SK-N-SH (cell line): Measurements from ENCODE around the gene DSCAM. TPM values are rescaled to one million over a fixed set of nuclear protein-coding genes. Genes with fewer than 3 reads are reported as not detected.

Experiments used
- CTCF ChIA-PET: fragments of 300-600, 350-600 bp; formaldehyde crosslinking; extraction: SDS; loops from one replicate; lab custom pipeline; 2021; lab: Yijun Ruan, JAX
- POLR2A ChIA-PET: fragments of 350-600 bp; sonication (Branson Sonifier 250); formaldehyde crosslinking; extraction: SDS; loops from one replicate; lab custom pipeline; 2020; ENCODE audit warnings: antibody characterized with exemption, inconsistent platforms; lab: Yijun Ruan, JAX
- DNase-seq: peaks from one replicate; pipeline ENCODE4 v3.0.0; 2012
- H2AFZ ChIP-seq: fragments of 200-600 bp; sonication (generic); 2 replicates; pipeline ENCODE4 v1.8.1; 2016; ENCODE audit warnings: antibody characterized with exemption, mild to moderate bottlenecking, low read depth
- H3F3A ChIP-seq: fragments of 200-600 bp; sonication (generic); replicated peaks from 2 replicates; pipeline ENCODE3; 2016; ENCODE audit warnings: antibody characterized with exemption, mild to moderate bottlenecking; ENCODE audit not compliant: insufficient read depth
- H3K27ac ChIP-seq, 2 experiments: fragments of 200-500 bp in 1 of 2; fragments of 200-600 bp in 1 of 2; sonication (Bioruptor generic) in 1 of 2; sonication (generic), shearing (Covaris generic) in 1 of 2; 2 replicates each; pipeline versions ENCODE4 v1.5.1 to v1.6.1; 2014 to 2016; ENCODE audit warnings: low read depth in 2 of 2, inconsistent platforms in 1 of 2, low read length in 1 of 2, mild to moderate bottlenecking in 1 of 2, mixed read lengths in 1 of 2
- H3K27me3 ChIP-seq: fragments of 200-600 bp; sonication (generic), shearing (Covaris generic); 2 replicates; pipeline ENCODE4 v1.6.1; 2016; ENCODE audit warnings: mixed run types; ENCODE audit not compliant: insufficient read depth
- H3K36me3 ChIP-seq, 2 experiments: fragments of 200-500 bp in 1 of 2; fragments of 200-600 bp in 1 of 2; sonication (Bioruptor generic) in 1 of 2; sonication (generic) in 1 of 2; replicated peaks in 1 of 2; 2 replicates each; pipeline versions ENCODE3 to v1.5.1; 2014 to 2016; ENCODE audit warnings: low read length in 1 of 2, mild to moderate bottlenecking in 1 of 2; ENCODE audit not compliant: insufficient read depth in 2 of 2, control insufficient read depth in 1 of 2
- H3K4me1 ChIP-seq, 2 experiments: fragments of 200-500 bp in 1 of 2; fragments of 200-600 bp in 1 of 2; sonication (Bioruptor generic) in 1 of 2; sonication (generic), shearing (Covaris generic) in 1 of 2; 2 replicates each; pipeline versions ENCODE4 v1.5.1 to v1.6.1; 2014 to 2016; ENCODE audit warnings: low read depth in 1 of 2, low read length in 1 of 2, mixed run types in 1 of 2; ENCODE audit not compliant: insufficient read depth in 2 of 2, control insufficient read depth in 1 of 2
- H3K4me2 ChIP-seq: fragments of 200-600 bp; sonication (generic), shearing (Covaris generic); 2 replicates; pipeline ENCODE4 v1.6.1; 2017; ENCODE audit warnings: mixed run types
- H3K4me3 ChIP-seq, 2 experiments: fragments of 200-500 bp in 1 of 2; fragments of 200-600 bp in 1 of 2; sonication (Bioruptor generic) in 1 of 2; sonication (generic), shearing (Covaris generic) in 1 of 2; 2 replicates each; pipeline versions ENCODE4 v1.5.1 to v1.8.1; 2014 to 2016; ENCODE audit warnings: low read depth in 2 of 2, inconsistent platforms in 1 of 2, low read length in 1 of 2, mild to moderate bottlenecking in 1 of 2, mixed read lengths in 1 of 2, moderate library complexity in 1 of 2
- H3K79me2 ChIP-seq: fragments of 200-600 bp; sonication (generic); 2 replicates; pipeline ENCODE4 v1.8.1; 2017; ENCODE audit warnings: mild to moderate bottlenecking; ENCODE audit not compliant: insufficient read depth
- H3K9ac ChIP-seq: fragments of 200-600 bp; sonication (generic); 2 replicates; pipeline ENCODE4 v1.6.1; 2017; ENCODE audit warnings: mixed run types
- H3K9me2 ChIP-seq: fragments of 200-600 bp; sonication (generic); 2 replicates; pipeline ENCODE4 v1.6.1; 2017; ENCODE audit warnings: mixed run types
- H3K9me3 ChIP-seq: fragments of 200-600 bp; sonication (generic); 2 replicates; pipeline ENCODE4 v1.6.1; 2017; ENCODE audit warnings: mixed run types, mild to moderate bottlenecking, moderate library complexity
- H4K20me1 ChIP-seq: fragments of 200-600 bp; sonication (generic); 2 replicates; pipeline ENCODE4 v1.6.1; 2017; ENCODE audit warnings: mild to moderate bottlenecking, mixed run types; ENCODE audit not compliant: insufficient read depth
- CHD2 ChIP-seq: fragments of 150-350 bp; IDR thresholded peaks from 2 replicates; pipeline ENCODE4 v1.6.1; 2018; ENCODE audit warnings: low read length; ENCODE audit not compliant: partially characterized antibody
- ELF1 ChIP-seq: IDR thresholded peaks from 2 replicates; pipeline ENCODE4 v1.4.0; 2012
- EZH2phosphoT487 ChIP-seq: fragments of 200-600 bp; sonication (generic); IDR thresholded peaks from 2 replicates; pipeline ENCODE4 v1.6.1; 2017; ENCODE audit warnings: low read depth, mixed run types, mild to moderate bottlenecking, antibody characterized with exemption, moderate library complexity, borderline replicate concordance
- FOXJ3 ChIP-seq: sonication (generic); formaldehyde crosslinking; IDR thresholded peaks from 2 replicates; pipeline ENCODE4 v1.5.1; 2020; ENCODE audit warnings: mild to moderate bottlenecking, missing genetic modification reagents
- GABPA ChIP-seq: IDR thresholded peaks from 2 replicates; pipeline ENCODE4 v1.4.0; 2012; ENCODE audit warnings: low read depth, mild to moderate bottlenecking
- GATA2 ChIP-seq: sonication (generic); formaldehyde crosslinking; IDR thresholded peaks from 2 replicates; pipeline ENCODE4 v1.5.0; 2020; ENCODE audit warnings: mild to moderate bottlenecking, missing genetic modification reagents
- JUND ChIP-seq: IDR thresholded peaks from 2 replicates; pipeline ENCODE4 v1.4.0; 2012
- MXI1 ChIP-seq: IDR thresholded peaks from 2 replicates; pipeline ENCODE4 v1.6.1; 2012; ENCODE audit warnings: mild to moderate bottlenecking, low read depth, low read length, improper control_type of control experiment
- NFIC ChIP-seq: IDR thresholded peaks from 2 replicates; pipeline ENCODE4 v1.4.0; 2012; ENCODE audit warnings: borderline replicate concordance
- NRF1 ChIP-seq: IDR thresholded peaks from 2 replicates; pipeline ENCODE4 v1.6.1; 2012; ENCODE audit warnings: low read depth, mild to moderate bottlenecking, low read length
- PBX3 ChIP-seq: IDR thresholded peaks from 2 replicates; pipeline ENCODE4; 2012
- RFX5 ChIP-seq: IDR thresholded peaks from 2 replicates; pipeline ENCODE4 v1.6.1; 2012; ENCODE audit warnings: mild to moderate bottlenecking, improper control_type of control experiment, low read length
- RXRA ChIP-seq: IDR thresholded peaks from 2 replicates; pipeline ENCODE4 v1.4.0; 2012; ENCODE audit warnings: low read depth, mild to moderate bottlenecking, borderline replicate concordance
- TCF12 ChIP-seq: IDR thresholded peaks from 2 replicates; pipeline ENCODE4 v1.4.0; 2012
- WGBS: methylation state at CpG from one replicate; pipeline ENCODE4 v1.1.6; 2017; ENCODE audit warnings: low lambda C conversion rate; 5-methylcytosine and 5-hydroxymethylcytosine counted together
- polyA plus RNA-seq, 3 experiments: library from polyadenylated mRNA; depleted of rRNA; stranded (reverse); fragments of >200 nt; gene quantifications; 2 replicates each; pipeline ENCODE4 v1.2.3, GENCODE V29; 2012
- TF ChIP-seq, protein P1 (sequence below): fragments of 150-350 bp; IDR thresholded peaks from 2 replicates; pipeline ENCODE4 v1.6.1; 2017; ENCODE audit warnings: antibody characterized with exemption, low read length, low read depth, borderline replicate concordance
- TF ChIP-seq, protein P2 (sequence below): IDR thresholded peaks from 2 replicates; pipeline ENCODE4 v1.4.0; 2012; ENCODE audit warnings: low read depth
- TF ChIP-seq, protein P3 (sequence below): fragments of 200-600 bp; sonication (generic); IDR thresholded peaks from 2 replicates; pipeline ENCODE4 v1.6.1; 2017; ENCODE audit warnings: antibody characterized with exemption, mild to moderate bottlenecking, moderate library complexity
- TF ChIP-seq, protein P4 (sequence below): IDR thresholded peaks from 2 replicates; pipeline ENCODE4 v1.4.0; 2012; ENCODE audit warnings: low read depth, borderline replicate concordance
- TF ChIP-seq, protein P5 (sequence below): IDR thresholded peaks from 2 replicates; pipeline ENCODE4 v1.4.0; 2012; ENCODE audit warnings: low read depth, borderline replicate concordance

DSCAM gene
- polyA plus RNA-seq, 1 of the 3 experiments (the other 2 are of a cell fraction), result not detected

GRCh38 chr21:40102682-40103081, 744.3 kb downstream of the DSCAM start (continued):
- TF ChIP-seq PBX3, result no peak
- TF ChIP-seq, protein P1, sequence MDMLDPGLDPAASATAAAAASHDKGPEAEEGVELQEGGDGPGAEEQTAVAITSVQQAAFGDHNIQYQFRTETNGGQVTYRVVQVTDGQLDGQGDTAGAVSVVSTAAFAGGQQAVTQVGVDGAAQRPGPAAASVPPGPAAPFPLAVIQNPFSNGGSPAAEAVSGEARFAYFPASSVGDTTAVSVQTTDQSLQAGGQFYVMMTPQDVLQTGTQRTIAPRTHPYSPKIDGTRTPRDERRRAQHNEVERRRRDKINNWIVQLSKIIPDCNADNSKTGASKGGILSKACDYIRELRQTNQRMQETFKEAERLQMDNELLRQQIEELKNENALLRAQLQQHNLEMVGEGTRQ, result no peak
- TF ChIP-seq RXRA, result no peak

DNA sequence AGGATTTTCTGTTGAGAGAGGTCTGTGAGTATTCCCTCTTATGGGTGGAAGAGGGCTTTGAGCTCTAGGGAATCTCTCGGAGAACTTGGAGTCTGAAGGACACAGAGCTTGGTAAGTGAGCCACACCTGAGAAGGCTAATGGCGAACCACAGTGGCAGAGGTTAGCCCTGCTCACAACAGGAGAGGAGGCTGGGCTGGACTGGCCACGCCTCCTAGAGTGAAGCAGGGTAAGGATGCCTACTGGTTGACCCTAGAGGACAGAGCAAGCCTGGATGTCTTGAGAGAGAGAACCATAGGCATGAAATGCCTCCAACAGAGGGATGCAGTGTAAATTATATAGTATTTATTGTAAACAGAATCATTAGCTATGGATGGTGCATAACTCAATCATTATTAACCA, 747.1 kb downstream of the DSCAM start:
- Histone ChIP-seq H3K27me3 (no peaks in the 10 kb centered on the region), H3K4me3 (no peak overlapping the region), H3K36me3 (no peaks in the 10 kb centered on the region), H3K9me3 (no peaks in the 10 kb centered on the region; the same call in 1 of the 2 replicates), H3K9ac (no peak overlapping the region), H3K27ac (no peak overlapping the region), H4K20me1 (no peaks in the 10 kb centered on the region), H3K4me2 (no peak overlapping the region), H2AFZ (no peak overlapping the region), H3K79me2 (no peaks in the 10 kb centered on the region), H3F3A (no peaks in the 10 kb centered on the region), H3K4me1 (no peaks in the 10 kb centered on the region), H3K9me2 (no peaks in the 10 kb centered on the region)
- 8% methylated on average over 3 of the region's 3 CpGs for WGBS
- DNase-seq, result no peak
- ChIA-PET CTCF (interaction anchor here (1.8 kb wide), 1 partner anchor 233 kb away, joined by 5 read pairs; the partner anchor contains the start of gene PCP4), POLR2A (no interaction called here)
- TF ChIP-seq CHD2, result no peak
- no peak for TF ChIP-seq FOXJ3 (CRISPR knock-in tag)
- no peak for TF ChIP-seq ELF1
- no peak for TF ChIP-seq JUND
- TF ChIP-seq, protein P2, sequence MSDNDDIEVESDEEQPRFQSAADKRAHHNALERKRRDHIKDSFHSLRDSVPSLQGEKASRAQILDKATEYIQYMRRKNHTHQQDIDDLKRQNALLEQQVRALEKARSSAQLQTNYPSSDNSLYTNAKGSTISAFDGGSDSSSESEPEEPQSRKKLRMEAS, result no peak
- TF ChIP-seq, protein P3, sequence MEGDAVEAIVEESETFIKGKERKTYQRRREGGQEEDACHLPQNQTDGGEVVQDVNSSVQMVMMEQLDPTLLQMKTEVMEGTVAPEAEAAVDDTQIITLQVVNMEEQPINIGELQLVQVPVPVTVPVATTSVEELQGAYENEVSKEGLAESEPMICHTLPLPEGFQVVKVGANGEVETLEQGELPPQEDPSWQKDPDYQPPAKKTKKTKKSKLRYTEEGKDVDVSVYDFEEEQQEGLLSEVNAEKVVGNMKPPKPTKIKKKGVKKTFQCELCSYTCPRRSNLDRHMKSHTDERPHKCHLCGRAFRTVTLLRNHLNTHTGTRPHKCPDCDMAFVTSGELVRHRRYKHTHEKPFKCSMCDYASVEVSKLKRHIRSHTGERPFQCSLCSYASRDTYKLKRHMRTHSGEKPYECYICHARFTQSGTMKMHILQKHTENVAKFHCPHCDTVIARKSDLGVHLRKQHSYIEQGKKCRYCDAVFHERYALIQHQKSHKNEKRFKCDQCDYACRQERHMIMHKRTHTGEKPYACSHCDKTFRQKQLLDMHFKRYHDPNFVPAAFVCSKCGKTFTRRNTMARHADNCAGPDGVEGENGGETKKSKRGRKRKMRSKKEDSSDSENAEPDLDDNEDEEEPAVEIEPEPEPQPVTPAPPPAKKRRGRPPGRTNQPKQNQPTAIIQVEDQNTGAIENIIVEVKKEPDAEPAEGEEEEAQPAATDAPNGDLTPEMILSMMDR, result no peak
- TF ChIP-seq, protein P1, result no peak
- no peak for TF ChIP-seq TCF12

DNA sequence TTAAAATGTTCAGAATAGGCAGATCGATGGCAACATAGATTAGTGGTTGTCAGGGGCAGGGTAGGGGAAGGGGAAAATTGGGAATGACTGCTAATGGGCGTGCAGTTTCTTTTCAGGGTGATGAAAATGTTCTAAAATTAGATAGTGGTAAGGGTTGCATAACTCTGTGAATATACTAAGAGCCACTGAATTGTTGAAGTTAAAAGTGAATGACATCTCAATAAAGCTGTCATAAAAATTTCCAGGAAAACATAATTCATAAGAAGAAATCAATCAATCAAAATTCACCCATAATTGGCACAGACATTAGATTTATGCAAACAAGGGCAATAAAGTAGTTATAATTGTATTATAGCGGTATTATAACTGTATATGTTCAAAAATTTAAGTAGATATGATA, 751.5 kb downstream of the DSCAM start:
- H3K4me2 ChIP-seq, result no peak overlapping the region

More for the DNA sequence above, 751.5 kb downstream of the DSCAM start:
- H3K27ac ChIP-seq, result no peak overlapping the region
- H3K4me1 ChIP-seq, result no peaks in the 10 kb centered on the region
- ChIA-PET POLR2A (no interaction called here), CTCF (no interaction called here)
- no peaks in the 10 kb centered on the region for H3F3A ChIP-seq
- H3K36me3 ChIP-seq, result no peaks in the 10 kb centered on the region
- no peaks in the 10 kb centered on the region for H3K9me2 ChIP-seq
- H3K9ac ChIP-seq, result no peak overlapping the region
- TF ChIP-seq, protein P4, sequence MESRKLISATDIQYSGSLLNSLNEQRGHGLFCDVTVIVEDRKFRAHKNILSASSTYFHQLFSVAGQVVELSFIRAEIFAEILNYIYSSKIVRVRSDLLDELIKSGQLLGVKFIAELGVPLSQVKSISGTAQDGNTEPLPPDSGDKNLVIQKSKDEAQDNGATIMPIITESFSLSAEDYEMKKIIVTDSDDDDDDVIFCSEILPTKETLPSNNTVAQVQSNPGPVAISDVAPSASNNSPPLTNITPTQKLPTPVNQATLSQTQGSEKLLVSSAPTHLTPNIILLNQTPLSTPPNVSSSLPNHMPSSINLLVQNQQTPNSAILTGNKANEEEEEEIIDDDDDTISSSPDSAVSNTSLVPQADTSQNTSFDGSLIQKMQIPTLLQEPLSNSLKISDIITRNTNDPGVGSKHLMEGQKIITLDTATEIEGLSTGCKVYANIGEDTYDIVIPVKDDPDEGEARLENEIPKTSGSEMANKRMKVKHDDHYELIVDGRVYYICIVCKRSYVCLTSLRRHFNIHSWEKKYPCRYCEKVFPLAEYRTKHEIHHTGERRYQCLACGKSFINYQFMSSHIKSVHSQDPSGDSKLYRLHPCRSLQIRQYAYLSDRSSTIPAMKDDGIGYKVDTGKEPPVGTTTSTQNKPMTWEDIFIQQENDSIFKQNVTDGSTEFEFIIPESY, result no peak
- TF ChIP-seq GATA2 (CRISPR knock-in tag) (no peak), RFX5 (no peak), NFIC (no peak), NRF1 (no peak), EZH2phosphoT487 (no peak), MXI1 (no peak), GABPA (no peak)
- TF ChIP-seq, protein P2, result no peak
- TF ChIP-seq, protein P5, sequence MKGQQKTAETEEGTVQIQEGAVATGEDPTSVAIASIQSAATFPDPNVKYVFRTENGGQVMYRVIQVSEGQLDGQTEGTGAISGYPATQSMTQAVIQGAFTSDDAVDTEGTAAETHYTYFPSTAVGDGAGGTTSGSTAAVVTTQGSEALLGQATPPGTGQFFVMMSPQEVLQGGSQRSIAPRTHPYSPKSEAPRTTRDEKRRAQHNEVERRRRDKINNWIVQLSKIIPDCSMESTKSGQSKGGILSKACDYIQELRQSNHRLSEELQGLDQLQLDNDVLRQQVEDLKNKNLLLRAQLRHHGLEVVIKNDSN, result no peak
- WGBS, result 12% methylated on average over 3 of the region's 3 CpGs
- H4K20me1 ChIP-seq, result no peaks in the 10 kb centered on the region
- no peaks in the 10 kb centered on the region for H3K27me3 ChIP-seq
- no peak for DNase-seq
- H3K9me3 ChIP-seq, result no peaks in the 10 kb centered on the region; the same call in 1 of the 2 replicates
- H2AFZ ChIP-seq, result no peak overlapping the region
- H3K79me2 ChIP-seq, result no peaks in the 10 kb centered on the region
- H3K4me3 ChIP-seq, result no peak overlapping the region
